CD4-positive, alpha-beta memory T cell (primary cell): Measurements from ENCODE around the gene SPTBN4. TPM values are rescaled to one million over a fixed set of nuclear protein-coding genes. Genes with fewer than 3 reads are reported as not detected.

ENCODE experiments used
- CTCF ChIA-PET: fragments of 350-600 bp; sonication (Branson Sonifier 250); formaldehyde crosslinking; loops from one replicate; lab custom pipeline; 2021; ENCODE audit warnings: inconsistent platforms; ENCODE audit not compliant: partially characterized antibody; lab: Charles Lee
- POLR2A ChIA-PET: fragments of 350-600 bp; sonication (Branson Sonifier 250); formaldehyde crosslinking; loops from one replicate; lab custom pipeline; 2021; ENCODE audit not compliant: partially characterized antibody; lab: Charles Lee
- DNase-seq, 5 donors: peaks; one replicate each; pipeline versions ENCODE4 v3.0.0 to v3.0.0-alpha.2; 2020 to 2022; ENCODE audit warnings: mixed read lengths in 1 of 5
- H3K27ac ChIP-seq: one replicate; pipeline ENCODE4 v1.7.0; 2013; ENCODE audit warnings: low read depth, low read length
- H3K27me3 ChIP-seq: 2 replicates; pipeline ENCODE4 v1.7.0; 2013; ENCODE audit warnings: mild to moderate bottlenecking, low read length, moderate library complexity; ENCODE audit not compliant: insufficient read depth
- H3K36me3 ChIP-seq: 2 replicates; pipeline ENCODE4 v1.7.0; 2013; ENCODE audit warnings: mild to moderate bottlenecking, low read length, moderate library complexity; ENCODE audit not compliant: insufficient read depth
- H3K4me1 ChIP-seq: 2 replicates; pipeline ENCODE4 v1.7.0; 2013; ENCODE audit warnings: mild to moderate bottlenecking, low read length, moderate library complexity; ENCODE audit not compliant: insufficient read depth
- H3K4me3 ChIP-seq, 2 donors: one replicate each; pipeline ENCODE4 v1.7.0; 2013; ENCODE audit warnings: low read length in 2 of 2, mild to moderate bottlenecking in 1 of 2
- H3K9me3 ChIP-seq, 2 donors: one replicate each; pipeline ENCODE4 v1.7.0; 2013; ENCODE audit warnings: low read length in 2 of 2, control low read depth in 1 of 2; ENCODE audit not compliant: control insufficient read depth in 1 of 2
- H3K27ac Mint-ChIP-seq, 7 donors: one replicate each; pipeline ENCODE4 v1.8.0; 2020 to 2021; ENCODE audit warnings: mixed read lengths in 7 of 7, mild to moderate bottlenecking in 6 of 7, inconsistent platforms in 3 of 7, moderate library complexity in 3 of 7
- H3K27me3 Mint-ChIP-seq, 2 donors: one replicate each; pipeline ENCODE4 v1.8.0; 2020 to 2021; ENCODE audit warnings: mixed read lengths in 2 of 2
- H3K36me3 Mint-ChIP-seq, 2 donors: one replicate each; pipeline ENCODE4 v1.8.0; 2020 to 2021; ENCODE audit warnings: mixed read lengths in 2 of 2, inconsistent platforms in 1 of 2, mild to moderate bottlenecking in 1 of 2
- H3K4me1 Mint-ChIP-seq, 4 donors: one replicate each; pipeline ENCODE4 v1.8.0; 2020 to 2021; ENCODE audit warnings: mixed read lengths in 4 of 4, mild to moderate bottlenecking in 1 of 4
- H3K4me3 Mint-ChIP-seq, 8 donors: one replicate each; pipeline ENCODE4 v1.8.0; 2020 to 2021; ENCODE audit warnings: mixed read lengths in 8 of 8, mild to moderate bottlenecking in 7 of 8, moderate library complexity in 6 of 8, inconsistent platforms in 3 of 8
- H3K9me3 Mint-ChIP-seq, 8 donors: one replicate each; pipeline ENCODE4 v1.8.0; 2020 to 2021; ENCODE audit warnings: mixed read lengths in 8 of 8, mild to moderate bottlenecking in 5 of 8, inconsistent platforms in 3 of 8, moderate library complexity in 1 of 8
- intact Hi-C: fragments of 100-400 bp; cut with micrococcal nuclease; formaldehyde crosslinking; loops from one replicate; pipeline ENCODE4 v1.15.1; 2023
- polyA plus RNA-seq, 2 donors: library from polyadenylated mRNA; unstranded; fragments of 300-500 nt; fragmentation: Illumina TruSeq; gene quantifications; one replicate each; pipeline ENCODE4 v1.2.3, GENCODE V29; 2021
- total RNA-seq, 2 experiments: library from RNA; stranded (reverse); gene quantifications; one replicate each; pipeline ENCODE4 v1.2.3, GENCODE V29; 2021

Gene SPTBN4
- total and polyA plus RNA-seq, 4 experiments from 2014 or later: 0.02 to 0.30 (median 0.17) TPM; not detected in 1

DNA sequence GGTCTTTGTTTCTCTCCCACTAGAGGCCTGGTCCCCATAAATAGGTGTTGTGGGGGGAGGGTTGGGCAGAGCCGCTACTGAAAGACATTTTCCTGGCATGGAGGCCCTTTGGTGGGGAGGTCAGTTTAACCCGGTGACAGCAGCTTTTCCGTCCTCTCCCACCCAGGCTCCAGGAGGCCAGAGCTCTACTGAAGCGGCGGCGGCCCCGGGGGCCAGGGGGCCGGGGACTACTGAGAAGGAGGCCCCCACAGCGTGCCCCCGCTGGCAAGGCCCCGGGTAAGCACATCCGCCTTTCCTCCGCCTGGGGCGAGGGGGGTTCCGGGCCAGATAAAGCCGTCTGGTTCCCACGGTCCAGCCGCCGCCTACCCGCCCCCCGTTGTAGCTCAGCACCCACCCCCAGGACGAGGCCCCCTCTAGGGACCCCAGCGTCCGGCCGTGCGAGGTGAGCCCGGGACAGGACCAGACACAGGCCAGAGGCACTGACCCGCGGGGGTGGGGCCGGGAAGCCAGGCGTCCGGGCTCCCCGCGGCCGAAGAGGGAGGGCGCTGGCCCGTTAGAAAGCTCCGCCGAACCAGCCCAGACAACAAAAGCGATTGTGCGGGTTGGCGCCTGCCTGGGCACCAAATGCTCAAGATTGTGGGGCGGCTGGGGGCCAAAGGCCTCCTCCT, 133.2 kb downstream of the SPTBN4 start:
- peaks cover 37 to 69% (median 51%) of the 10 kb centered on the region in 4 donors for H3K4me1 Mint-ChIP-seq
- Histone ChIP-seq H3K4me1 (peaks cover 72% of the 10 kb centered on the region), H3K36me3 (no peaks in the 10 kb centered on the region), H3K27ac (no peak overlapping the region), H3K27me3 (peaks cover 26% of the 10 kb centered on the region), H3K4me3 (no peak overlapping the region), H3K9me3 (no peaks in the 10 kb centered on the region)
- peaks cover 0 to 3% (median 0%) of the 10 kb centered on the region in 8 donors for H3K9me3 Mint-ChIP-seq
- H3K27ac Mint-ChIP-seq: peak overlapping the region in 6 of 7 donors; percentile 0 to 81 (median 46)
- intact Hi-C loops: loop anchor here (1.0 to 5.0 kb wide), 3 partner anchors 15 to 295 kb away; partner anchors contain the start of gene SERTAD1
- ChIA-PET POLR2A (interaction anchor here (0.6 to 7.8 kb wide), 4 partner anchors 10 to 180 kb away, joined by 3 to 71 read pairs (median 10); no protein-coding TSS in a partner anchor), CTCF (interaction anchor here (0.5 to 6.8 kb wide), 10 partner anchors 10 to 295 kb away, joined by 3 to 57 read pairs (median 8); no protein-coding TSS in a partner anchor)
- DNase-seq: peak in 1 of 5 donors; percentile 42
- peak overlapping the region in 7 of 8 donors; percentile 68 to 84 (median 78) for H3K4me3 Mint-ChIP-seq
- H3K36me3 Mint-ChIP-seq: no peaks in the 10 kb centered on the region
- H3K27me3 Mint-ChIP-seq: peaks cover 19 to 29% of the 10 kb centered on the region in 2 donors

DNA sequence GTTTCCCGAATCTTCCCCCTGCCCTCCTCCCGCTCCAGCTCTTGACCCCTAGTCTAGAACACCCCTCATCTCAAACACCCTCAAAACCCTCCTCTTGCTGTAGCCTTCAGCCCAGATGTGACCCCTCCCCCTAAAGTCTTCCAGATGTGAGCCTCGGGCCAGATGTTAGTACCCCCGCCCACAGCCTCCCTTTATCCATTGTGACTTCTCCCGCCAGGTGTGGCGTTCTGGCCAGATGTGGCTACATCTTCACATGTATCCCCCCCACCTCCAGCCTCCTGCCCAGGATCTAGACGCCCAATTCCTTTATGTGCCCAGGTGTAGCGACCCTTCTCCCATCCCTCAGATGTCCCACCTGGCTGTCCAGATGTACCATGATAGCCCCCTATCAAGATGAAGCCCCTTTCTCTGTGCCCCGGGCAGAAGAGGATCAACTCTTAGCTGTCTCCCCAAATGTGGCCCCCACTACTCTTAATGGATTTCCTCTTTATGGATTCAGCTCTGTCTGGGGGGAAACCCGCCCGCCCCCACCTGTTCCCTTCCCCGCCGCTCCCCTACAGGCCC, 133.9 kb downstream of the SPTBN4 start:
- ChIA-PET POLR2A (interaction anchor here (1.6 to 7.8 kb wide), 4 partner anchors 9 to 135 kb away, joined by 8 to 71 read pairs (median 26); partner anchors contain the start of genes BLVRB and SPTBN4), CTCF (interaction anchor here (1.0 to 6.8 kb wide), 9 partner anchors 10 to 296 kb away, joined by 3 to 57 read pairs (median 8); no protein-coding TSS in a partner anchor)
- H3K4me1 ChIP-seq: peaks cover 75% of the 10 kb centered on the region
- Mint-ChIP-seq H3K4me3 (peak overlapping the region; percentile 57 to 84 (median 73)), H3K9me3 (peaks cover 0 to 3% (median 0%) of the 10 kb centered on the region in 8 donors), H3K4me1 (peaks cover 40 to 74% (median 54%) of the 10 kb centered on the region in 4 donors), H3K36me3 (peaks cover 0 to under 1% of the 10 kb centered on the region in 2 donors), H3K27me3 (peaks cover 19 to 29% of the 10 kb centered on the region in 2 donors), H3K27ac (peak overlapping the region in 6 of 7 donors; percentile 15 to 81 (median 58))
- intact Hi-C loops: loop anchor here (2.0 to 5.0 kb wide), 2 partner anchors 14 to 173 kb away; partner anchors contain the start of gene SERTAD1
- H3K27me3 ChIP-seq: peaks cover 26% of the 10 kb centered on the region
- no peak overlapping the region for H3K4me3 ChIP-seq
- no peak overlapping the region for H3K27ac ChIP-seq
- no peaks in the 10 kb centered on the region for H3K9me3 ChIP-seq
- no peaks in the 10 kb centered on the region for H3K36me3 ChIP-seq
- DNase-seq: peak in 1 of 5 donors; percentile 33

DNA sequence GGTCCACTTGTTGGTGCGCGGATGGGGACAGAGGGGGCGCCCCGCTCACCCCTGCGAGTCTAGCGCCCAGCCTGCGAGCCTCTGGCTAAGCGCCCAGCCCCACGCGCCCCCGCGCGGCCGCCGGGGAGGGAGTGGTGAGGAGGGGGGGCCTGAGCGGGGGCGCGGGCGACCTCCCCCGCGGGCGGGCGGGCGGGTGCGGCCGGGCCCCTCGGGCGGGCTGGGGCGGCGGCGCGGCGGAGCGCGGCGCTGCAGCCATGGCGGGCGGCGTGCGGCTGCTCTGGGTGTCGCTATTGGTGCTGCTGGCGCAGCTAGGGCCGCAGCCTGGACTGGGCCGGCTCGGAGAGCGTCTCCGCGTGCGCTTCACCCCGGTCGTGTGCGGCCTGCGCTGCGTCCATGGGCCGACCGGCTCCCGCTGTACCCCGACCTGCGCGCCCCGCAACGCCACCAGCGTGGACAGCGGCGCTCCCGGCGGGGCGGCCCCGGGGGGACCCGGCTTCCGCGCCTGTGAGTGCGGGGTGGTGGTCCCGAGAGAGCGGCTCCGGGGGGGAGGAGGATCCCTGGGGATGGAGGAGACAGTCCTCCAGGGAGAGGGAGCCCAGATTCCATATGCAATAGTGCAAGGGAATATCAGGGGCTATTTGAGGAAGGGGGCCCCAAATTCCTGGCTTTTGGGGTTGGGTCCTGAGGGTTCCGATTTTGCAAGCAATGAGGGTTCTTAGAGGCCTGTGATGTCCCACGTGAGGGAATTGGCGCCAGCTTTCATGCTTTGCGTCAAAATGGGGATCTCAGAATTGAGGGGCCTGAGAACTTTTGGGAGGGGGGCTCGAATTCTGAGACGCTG, 134.6 kb downstream of the SPTBN4 start, which contains the start of gene LTBP4:
Gene LTBP4 (plus strand): TSS at position 236 of the 841 bp plus-strand sequence. CDS start 19 bp downstream, at position 255.
- intact Hi-C loops: loop anchor here (2.0 to 5.0 kb wide), 2 partner anchors 13 to 174 kb away; partner anchors contain the start of gene SERTAD1
- H3K9me3 Mint-ChIP-seq: peaks cover 0 to 3% (median 0%) of the 10 kb centered on the region in 8 donors
- H3K9me3 ChIP-seq: no peaks in the 10 kb centered on the region
- CTCF ChIA-PET: interaction anchor here (1.0 to 6.8 kb wide), 7 partner anchors 12 to 297 kb away, joined by 3 to 106 read pairs (median 25); no protein-coding TSS in a partner anchor
- no peak within 1 kb of the TSS for H3K27ac ChIP-seq
- H3K27ac Mint-ChIP-seq: peak within 1 kb of the TSS in 6 of 7 donors; percentile 15 to 96 (median 66)
- DNase-seq: peak in 1 of 5 donors; percentile 48
- H3K36me3 ChIP-seq: no peaks in the 10 kb centered on the region
- H3K4me3 ChIP-seq: peak within 1 kb of the TSS in 1 of 2 donors; percentile 22
- peaks cover 17 to 27% of the 10 kb centered on the region in 2 donors for H3K27me3 Mint-ChIP-seq
- H3K4me1 Mint-ChIP-seq: peaks cover 44 to 81% (median 59%) of the 10 kb centered on the region in 4 donors
- H3K36me3 Mint-ChIP-seq: peaks cover 0 to 3% of the 10 kb centered on the region in 2 donors
- peaks cover 81% of the 10 kb centered on the region for H3K4me1 ChIP-seq
- POLR2A ChIA-PET: interaction anchor here (2.8 to 7.8 kb wide), 3 partner anchors 8 to 136 kb away, joined by 13 to 71 read pairs (median 38); partner anchors contain the start of genes BLVRB and SPTBN4
- H3K27me3 ChIP-seq: peaks cover 26% of the 10 kb centered on the region
- H3K4me3 Mint-ChIP-seq: peak within 1 kb of the TSS; percentile 57 to 84 (median 74)

DNA sequence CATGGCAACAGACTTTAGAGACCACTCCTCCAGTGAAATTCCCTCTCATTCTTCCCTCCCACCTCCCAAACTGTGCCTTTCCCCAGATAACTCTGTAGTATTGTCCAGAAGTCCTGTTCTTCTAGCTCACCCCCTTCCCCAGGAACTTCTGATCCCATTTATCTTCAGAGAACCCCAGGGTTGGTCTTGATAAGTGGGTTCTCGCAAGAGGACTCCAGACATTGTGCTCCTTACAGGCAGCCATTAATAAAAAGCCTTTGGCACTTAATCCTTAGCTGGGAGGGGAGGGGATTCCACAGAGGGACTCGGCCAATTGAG, 136.2 kb downstream of the SPTBN4 start:
- no peaks in the 10 kb centered on the region for H3K36me3 ChIP-seq
- H3K27ac ChIP-seq: peak overlapping the region; percentile 61
- no peak for DNase-seq
- H3K4me1 ChIP-seq: peaks cover 84% of the 10 kb centered on the region
- ChIA-PET POLR2A (interaction anchor here (0.8 to 7.8 kb wide), 18 partner anchors 8 to 661 kb away, joined by 3 to 94 read pairs (median 6); partner anchors contain the start of genes BLVRB, COQ8B, HNRNPUL1 and ITPKC), CTCF (interaction anchor here (0.8 to 5.8 kb wide), 15 partner anchors 10 to 463 kb away, joined by 3 to 106 read pairs (median 5); partner anchors contain the start of genes BLVRB, SERTAD1 and SPTBN4)
- Mint-ChIP-seq H3K4me1 (peaks cover 42 to 90% (median 65%) of the 10 kb centered on the region in 4 donors), H3K27me3 (peaks cover 12 to 23% of the 10 kb centered on the region in 2 donors), H3K36me3 (peaks cover 0 to 3% of the 10 kb centered on the region in 2 donors), H3K4me3 (peak overlapping the region in 6 of 8 donors; percentile 13 to 97 (median 86)), H3K9me3 (peaks cover 0 to 2% (median 0%) of the 10 kb centered on the region in 8 donors), H3K27ac (peak overlapping the region in 6 of 7 donors; percentile 53 to 99 (median 96))
- peaks cover 20% of the 10 kb centered on the region for H3K27me3 ChIP-seq
- H3K9me3 ChIP-seq: no peaks in the 10 kb centered on the region
- H3K4me3 ChIP-seq: no peak overlapping the region
- intact Hi-C loops: loop anchor here (5.0 kb wide), 1 partner anchor 176 kb away; the partner anchor contains the start of gene SERTAD1

DNA sequence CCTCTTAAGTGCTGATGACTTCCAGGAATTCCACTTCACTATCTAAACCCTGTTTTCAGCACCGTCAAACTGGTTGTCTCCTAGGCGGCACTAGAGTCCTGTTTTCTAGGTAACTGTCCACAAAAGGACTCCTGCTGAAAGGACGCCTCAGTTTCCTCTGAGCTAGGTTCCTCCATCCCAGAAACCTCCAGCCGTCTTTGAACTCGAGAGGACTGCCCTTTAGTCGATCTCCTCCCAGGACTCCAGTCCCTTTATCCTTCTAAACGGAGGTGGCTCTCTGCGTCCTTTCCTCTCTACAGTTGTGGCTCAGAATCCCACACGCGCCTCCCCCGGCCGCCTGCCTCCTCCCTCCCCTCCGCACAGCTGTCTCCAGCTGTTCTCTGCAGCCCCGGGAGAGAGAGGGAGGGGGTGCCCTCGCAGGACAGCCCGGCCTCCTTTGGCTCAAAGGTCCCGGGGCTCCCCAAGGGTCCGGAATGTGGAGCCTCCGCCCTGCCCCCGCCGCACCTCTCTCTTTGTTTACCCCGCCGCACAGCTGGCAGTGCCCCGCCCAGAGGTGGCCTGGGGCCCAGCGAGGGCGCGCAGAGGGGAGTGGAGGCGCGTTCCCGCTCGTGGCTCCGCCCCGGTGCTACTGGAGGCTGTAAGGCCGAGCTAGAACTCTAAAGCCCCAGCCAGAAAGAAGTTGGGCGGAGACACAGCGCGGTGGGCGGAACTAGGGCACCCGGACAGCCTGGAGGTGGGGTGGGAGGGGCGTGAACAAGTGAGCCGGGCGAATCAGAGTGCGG, 136.8 kb downstream of the SPTBN4 start:
- DNase-seq: peak; percentile 94 to 99 (median 98)
- peak overlapping the region; percentile 96 to 99 (median 97) for H3K27ac Mint-ChIP-seq
- ChIA-PET CTCF (interaction anchor here (0.6 to 5.8 kb wide), 16 partner anchors 10 to 464 kb away, joined by 3 to 106 read pairs (median 4); partner anchors contain the start of genes BLVRB, SERTAD1 and SPTBN4), POLR2A (interaction anchor here (0.6 to 7.8 kb wide), 27 partner anchors 8 to 946 kb away, joined by 3 to 94 read pairs (median 5); partner anchors contain the start of genes ACTMAP, BLVRB, COQ8B and EGLN2)
- peaks cover 0 to 3% of the 10 kb centered on the region in 2 donors for H3K36me3 Mint-ChIP-seq
- H3K27me3 ChIP-seq: peaks cover 14% of the 10 kb centered on the region
- peak overlapping the region; percentile 80 to 97 (median 90) for H3K4me3 Mint-ChIP-seq
- peak overlapping the region; percentile 61 for H3K27ac ChIP-seq
- intact Hi-C loops: loop anchor here (2.0 to 5.0 kb wide), 3 partner anchors 139 to 176 kb away; partner anchors contain the start of genes BLVRB, SERTAD1 and SERTAD3
- H3K4me1 Mint-ChIP-seq: peaks cover 39 to 91% (median 64%) of the 10 kb centered on the region in 4 donors
- H3K36me3 ChIP-seq: no peaks in the 10 kb centered on the region
- H3K9me3 ChIP-seq: no peaks in the 10 kb centered on the region
- H3K9me3 Mint-ChIP-seq: peaks cover 0 to 2% (median 0%) of the 10 kb centered on the region in 8 donors
- peaks cover 84% of the 10 kb centered on the region for H3K4me1 ChIP-seq
- H3K27me3 Mint-ChIP-seq: peaks cover 9 to 19% of the 10 kb centered on the region in 2 donors
- peak overlapping the region; percentile 47 to 59 for H3K4me3 ChIP-seq
